Limb (tissue), 2 donors: ENCODE data around the gene ASB2.

Source experiments
- DNase-seq, 2 donors: peaks; one replicate each; pipeline ENCODE4 v3.0.0-alpha.2; 2016; ENCODE audit errors: extremely low spot score in 2 of 2

The ASB2 gene

DNA sequence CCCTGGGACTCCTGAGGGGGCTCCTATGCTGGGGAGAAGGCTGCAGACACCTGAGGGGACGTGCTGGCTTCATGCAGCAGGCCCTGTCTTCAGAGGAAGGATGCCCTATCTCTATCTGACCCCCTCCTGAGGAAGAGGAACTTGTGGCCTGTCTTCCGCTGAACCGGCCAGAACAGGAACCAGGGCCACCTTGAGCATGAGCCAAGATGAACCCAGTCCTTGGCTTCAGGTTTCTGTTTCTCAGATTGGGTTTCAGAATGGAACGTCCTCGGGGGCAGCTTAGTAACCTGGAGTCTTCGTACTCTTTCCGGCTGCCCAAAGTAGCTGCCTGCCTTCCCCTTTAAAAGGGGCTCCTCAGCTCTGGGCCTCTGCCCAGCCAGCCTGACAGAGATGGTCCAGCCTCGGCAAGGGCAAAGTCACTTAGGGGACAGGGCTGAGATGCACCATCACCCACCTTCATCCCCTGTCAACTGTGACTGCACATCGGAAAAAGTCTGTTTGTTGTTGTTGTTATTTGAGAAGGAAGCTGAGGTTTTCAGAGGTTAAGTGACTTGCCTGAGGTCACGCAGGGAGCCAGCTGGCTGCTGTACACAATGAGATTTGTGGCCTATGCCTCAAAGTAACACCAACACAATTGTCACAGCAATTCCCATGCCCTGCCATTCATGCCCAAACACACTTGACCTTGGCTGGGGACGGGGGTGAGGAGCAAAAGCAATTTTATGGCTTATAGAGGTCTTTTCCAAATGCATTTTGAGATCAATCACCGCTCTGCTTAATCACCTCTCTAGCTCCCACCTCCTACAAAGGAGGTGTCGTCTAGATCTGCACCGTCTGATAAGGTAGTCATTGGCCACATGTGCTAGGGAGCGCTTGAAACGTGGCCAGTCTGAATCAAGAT lies 13.4 kb downstream of the ASB2 start:
- DNase-seq = no peak

- no peak for DNase-seq
Observed at GRCh38 chr14:93961620-93962019, 14.8 kb downstream of the ASB2 start.

GRCh38 chr14:93960774-93961438 lies 15.5 kb downstream of the ASB2 start:
- no peak for DNase-seq

DNA sequence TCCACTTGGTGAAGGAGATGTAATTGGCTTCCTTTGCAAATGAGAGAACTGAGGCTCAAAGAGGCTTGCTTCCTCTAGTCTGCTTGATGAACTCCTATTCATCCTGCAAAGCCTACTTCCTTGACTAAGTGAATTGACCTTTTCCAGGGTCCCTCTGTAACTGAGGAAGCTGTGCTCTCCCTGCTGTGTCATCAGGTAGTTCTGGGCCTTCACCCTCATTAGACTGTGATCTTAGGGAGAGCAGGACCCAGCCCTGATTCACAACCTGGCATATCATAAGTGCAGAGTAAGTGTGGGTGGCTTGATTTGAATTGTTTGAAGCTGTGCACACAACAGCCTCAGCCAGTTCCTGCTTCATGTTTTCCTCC lies 16.3 kb downstream of the ASB2 start:
- DNase-seq = no peak

- DNase-seq = no peak
Observed at GRCh38 chr14:93959239-93960107, 16.9 kb downstream of the ASB2 start.

DNA sequence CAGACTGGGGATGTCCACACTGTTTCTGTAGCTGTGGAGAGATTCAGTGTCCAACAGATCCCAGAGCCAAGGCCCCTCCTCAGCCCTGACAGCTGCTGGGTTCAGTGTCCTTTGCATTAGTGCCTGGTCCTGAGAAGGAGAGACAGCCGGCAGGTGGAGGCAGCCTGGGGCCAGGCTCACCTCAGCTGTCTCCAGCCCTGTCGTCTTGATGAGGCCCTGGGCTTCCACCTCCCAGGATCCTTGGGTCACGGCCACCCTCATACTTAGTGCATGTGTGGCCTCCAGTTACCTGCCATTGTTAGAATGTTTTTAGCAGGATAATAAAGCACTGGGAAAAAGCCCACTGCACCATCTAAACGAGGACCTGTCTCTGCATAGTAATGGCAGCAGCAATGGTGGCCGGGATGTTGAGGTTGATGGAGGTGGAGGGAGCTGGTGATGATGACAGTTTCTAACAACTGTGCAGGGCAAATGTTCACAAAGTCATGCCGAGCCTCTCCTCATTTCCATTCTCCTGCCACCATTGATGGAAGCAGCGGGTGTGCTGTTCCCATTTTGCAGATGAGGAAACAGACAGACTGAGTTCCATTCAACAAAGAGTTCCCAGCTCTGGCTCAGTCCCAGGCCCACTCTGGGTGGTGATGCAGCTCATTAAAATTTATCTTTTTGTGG lies 17.7 kb downstream of the ASB2 start:
- no peak for DNase-seq

DNA sequence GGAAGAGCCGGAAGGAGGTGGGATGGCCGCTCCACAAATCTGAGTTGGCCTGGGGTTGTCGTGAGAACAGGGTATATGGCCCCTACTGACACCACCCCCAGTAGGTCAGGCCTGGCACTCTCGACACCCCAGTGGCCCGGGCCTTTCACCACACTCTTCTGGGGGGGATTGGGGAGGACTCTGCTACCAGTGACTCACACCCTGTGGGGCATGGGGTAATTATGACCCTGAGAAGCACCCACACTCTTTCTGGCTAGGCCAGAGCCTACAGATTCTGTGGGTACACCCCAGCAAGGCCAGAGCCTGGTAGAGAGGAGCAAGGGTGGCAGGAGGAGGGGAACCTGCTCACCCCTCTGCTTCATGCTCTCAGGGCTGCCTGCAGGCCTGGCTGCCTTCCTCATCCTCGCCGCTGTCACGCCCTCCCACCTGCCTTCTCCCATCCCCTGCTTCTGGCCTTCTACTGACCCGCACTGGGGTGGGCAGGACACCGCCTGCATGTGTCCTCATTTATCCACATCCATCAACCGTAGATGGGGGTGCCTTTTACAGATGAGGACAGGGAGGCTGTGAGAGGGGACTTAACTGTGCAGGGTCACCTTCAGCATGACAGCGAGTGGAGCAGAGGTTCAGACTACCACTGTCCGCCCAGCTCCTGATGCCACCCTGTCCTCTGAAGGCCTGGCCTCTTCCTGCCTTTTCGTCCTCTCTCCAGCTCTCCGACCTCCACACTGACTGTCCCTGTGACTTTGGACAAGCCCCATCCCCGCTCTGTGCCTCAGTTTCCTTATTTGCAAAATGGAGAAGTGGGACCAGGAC lies 18.4 kb downstream of the ASB2 start:
- no peak for DNase-seq

DNA sequence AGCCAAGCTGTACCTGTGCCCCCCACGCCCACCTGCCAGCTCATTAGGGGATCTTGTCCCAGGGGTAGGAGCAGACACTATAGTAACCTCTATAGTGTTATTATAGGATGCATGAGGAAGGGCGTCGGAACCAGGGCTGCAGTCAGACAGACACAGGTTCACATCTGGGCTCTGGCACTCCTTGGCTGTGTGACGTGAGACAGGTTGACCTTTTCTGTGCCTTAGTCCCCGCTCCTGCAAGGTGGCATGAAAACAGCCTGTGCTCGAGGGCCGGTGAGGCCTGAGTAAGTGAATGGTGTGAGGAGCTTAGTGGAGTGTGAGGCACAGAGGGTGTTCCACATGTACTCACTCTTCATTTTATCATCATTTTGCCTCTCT lies 19.0 kb downstream of the ASB2 start:
- no peak for DNase-seq

DNA sequence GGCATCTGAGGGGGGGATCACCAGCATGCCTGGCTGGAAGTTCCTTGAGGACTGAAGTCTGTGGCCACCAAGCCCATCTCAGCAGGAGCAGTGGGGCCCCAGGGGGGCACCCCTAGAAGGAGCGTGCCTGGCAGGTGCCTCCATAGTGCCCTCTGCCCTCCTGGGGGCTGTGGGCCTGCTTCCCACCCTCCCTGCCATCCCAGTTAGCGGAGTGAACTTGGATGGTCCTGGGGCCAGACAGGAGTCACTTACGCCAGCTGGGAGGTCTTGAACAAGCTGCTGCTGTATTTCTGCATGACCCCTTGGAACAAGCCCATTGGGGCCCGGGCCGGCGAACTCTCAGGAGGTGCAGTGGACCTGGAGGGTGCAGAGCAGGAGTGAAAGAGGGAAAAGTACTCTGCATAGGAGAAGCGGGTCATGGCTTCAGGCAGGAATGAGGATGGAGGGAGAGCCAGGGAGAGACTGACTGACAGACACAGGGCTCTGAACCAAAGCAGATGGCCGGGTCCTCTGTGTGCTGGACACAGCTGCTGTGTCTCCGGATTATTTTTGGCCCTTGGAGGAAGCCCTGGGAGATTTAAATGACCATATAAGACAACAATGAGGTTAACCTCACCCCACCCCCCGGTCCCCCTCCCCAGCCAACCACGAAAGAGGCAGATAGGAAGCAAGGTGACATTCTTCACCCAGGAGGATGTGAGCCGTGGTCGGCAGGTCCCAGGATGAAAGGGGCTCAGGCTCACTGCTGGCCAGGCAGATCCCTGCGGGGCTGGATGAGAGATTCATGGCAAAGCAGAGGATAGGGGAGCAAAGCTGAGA lies 19.6 kb downstream of the ASB2 start:
- no peak for DNase-seq

DNA sequence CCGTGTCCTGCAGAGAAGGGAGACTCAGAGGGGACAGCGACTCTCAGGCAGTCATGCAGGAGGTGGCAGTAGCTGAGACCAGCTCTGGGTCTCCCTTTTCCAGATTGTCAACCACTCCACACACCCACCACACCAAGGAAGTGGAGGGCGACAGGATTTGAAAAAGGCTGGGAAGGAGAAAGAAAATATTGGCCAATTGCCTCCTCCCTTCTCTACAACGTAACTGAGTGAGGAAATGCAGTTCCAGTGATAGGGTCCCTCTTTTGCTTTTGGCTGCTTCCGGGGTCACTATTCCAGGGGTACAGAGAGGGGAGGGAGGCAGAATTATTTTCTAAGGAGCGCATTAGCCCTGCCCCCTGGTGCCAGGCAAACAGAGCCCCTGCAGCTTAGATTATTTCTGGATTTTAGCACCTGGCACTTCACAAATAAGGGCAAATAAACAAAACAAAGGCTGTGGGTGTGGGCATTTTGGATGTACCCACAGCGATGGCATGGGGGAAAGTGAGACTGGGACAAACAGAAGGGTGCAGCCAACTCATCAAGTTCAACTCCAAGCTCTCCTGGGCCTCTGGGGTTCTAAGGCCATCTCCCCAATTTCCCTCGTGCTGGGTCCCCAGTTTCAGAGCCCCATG lies 20.4 kb downstream of the ASB2 start:
- no peak for DNase-seq

DNA sequence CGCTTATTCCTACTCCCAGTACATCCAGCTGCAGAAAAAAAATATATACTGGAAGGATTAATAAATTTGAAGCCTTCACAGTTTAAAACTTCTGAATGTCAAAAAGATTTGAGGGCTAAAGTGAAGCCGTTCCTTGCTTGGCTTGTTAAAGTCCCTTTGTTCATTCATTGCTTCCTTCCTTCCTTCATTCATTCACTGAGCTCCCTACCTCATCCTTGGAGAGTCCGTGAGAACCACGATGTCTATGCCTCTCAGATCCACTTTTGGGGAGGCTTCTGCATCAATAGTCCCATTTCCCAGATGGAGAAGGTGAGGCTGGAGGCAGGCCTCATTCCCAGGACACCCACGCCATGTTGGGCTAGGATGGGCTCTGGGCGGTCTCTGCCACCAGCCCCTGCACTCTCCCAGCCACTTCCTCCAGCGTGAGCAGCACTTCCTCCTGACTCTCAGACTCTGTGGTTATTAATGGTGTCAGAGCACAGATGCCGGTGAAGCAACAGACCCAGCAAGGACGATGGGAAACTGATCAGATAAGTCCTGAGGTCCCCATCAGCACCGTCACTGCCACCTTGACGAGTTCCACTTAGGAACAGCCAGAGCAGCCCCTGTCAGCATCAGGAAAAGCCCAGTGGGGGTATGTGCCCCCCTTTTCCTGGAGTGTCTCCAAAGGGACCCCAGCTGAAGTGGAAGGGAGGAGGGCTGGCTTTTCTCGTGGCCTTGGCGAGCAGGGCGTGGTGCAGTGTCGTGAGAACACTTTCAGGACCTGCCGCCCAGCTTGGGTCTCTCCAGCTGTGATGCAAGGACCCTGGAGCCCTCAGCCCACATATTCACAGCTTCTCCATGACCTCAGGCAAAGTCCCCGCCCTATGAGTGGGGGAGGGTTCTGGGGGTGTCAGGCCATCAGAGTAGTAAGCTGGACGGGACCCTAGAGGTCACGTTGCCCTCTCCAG lies 21.2 kb downstream of the ASB2 start:
- no peak for DNase-seq

GRCh38 chr14:93954516-93954830 lies 21.9 kb downstream of the ASB2 start:
- no peak for DNase-seq

DNA sequence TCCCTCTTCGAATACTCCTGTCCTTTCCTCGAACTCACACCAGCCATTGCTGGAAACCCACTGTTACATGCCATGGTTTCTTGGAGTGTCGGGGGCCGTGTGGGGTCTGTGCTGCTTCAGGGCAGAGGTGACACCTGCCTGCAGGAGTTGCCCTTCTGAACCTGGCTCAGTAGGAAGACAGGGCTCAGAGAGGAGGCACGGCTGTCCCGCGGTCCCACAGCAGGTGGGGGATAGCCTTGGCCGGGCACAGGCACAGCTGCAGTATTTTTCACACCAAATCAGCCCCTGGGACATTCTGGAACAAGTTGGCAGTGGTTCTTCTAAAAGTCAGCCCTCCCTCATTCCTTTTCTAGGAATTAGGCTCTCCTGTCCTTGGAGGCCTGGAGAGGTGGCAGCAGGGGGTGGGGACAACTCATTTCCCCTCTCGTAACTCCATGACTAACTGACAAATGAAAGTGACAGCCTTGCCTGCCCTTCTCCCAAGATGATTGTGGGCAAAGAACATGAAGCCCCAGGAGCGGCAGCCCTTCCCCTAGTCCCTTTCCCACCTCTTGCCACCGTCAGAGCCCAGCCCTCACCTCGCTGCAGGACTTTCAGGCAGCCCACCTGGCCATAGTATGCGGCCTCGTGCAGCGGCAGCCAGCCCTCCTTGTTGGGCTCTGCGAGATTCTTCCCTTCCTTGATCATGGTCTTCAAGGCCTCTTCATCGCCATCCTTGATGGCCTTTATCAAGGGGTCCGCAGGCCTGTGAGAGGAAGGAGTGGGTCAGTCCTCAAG lies 22.4 kb downstream of the ASB2 start:
- no peak for DNase-seq

DNA sequence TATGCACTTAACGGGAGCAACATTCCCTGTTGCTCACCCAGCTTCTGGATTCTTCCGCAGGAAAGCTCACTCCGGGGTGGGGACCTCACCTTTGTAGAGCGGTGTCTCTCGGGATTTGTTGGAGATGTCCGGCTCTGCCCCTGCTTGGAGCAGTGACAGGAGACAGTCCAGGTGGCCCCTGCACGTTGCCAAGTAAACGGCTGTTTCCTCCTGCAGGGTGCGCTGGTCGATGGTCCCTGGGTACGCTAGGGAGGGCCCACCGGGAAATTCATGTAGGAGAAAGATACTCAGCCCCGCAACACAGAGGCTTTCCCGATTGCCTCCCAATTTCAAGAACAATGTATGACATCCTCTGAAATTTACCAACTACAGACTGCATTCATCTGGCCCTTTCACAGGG lies 23.1 kb downstream of the ASB2 start:
- DNase-seq = no peak

GRCh38 chr14:93952829-93953228 lies 23.5 kb downstream of the ASB2 start:
- DNase-seq = no peak

DNA sequence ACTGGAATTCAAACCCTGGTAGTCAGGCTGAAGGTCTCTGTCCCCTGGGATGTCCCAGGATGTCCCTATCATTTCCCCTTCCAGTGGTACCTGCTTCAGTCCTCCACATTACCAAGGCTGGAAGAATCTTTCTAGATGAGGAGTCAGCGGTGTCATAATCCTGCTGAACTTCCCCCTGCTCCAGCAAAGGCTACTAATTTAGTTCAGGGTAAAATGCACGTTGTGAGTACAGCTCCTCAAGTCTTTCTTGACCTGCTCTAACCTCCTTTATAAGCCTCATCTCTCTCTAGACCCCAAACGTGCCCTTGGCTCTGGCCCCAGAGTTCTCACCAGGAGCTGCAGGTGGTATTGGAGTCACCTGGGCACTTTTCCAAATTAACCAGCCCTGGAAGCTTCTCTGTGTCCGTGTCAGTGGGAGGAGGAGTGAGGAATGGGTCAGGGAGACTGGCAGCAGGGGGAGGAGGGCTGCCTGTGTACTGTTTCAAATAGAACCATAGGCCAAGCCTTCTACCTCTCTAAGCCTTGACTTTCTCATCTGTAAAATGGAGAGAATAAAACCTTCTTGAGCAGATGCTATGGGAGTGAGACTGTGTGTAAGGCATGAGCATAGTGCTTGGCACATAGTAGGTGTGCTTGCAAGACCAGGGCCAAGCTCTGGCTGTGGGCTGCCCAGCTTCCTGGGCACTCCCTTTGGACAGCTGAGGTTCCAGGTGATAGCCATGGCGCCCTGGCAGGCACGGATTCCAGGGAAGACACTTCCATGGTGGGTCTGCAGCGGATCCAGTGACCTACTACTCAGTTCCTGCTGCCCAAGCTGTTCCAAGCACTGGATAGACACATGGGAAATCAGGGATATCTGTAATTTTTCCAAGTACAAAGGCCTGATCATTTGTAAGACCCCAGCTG lies 24.5 kb downstream of the ASB2 start:
- DNase-seq = no peak
